ENCODE results near the gene CYP46A1. TPM values are rescaled to one million over a fixed set of nuclear protein-coding genes. Genes with fewer than 3 reads are reported as not detected.

Gene CYP46A1
- total RNA-seq, 1 experiment from 2014 or later, result 0.36 TPM

- POLR2A ChIA-PET, result interaction anchor here (0.5 kb wide), 1 partner anchor 371 kb away, joined by 8 read pairs; no protein-coding TSS in a partner anchor
Observed at GRCh38 chr14:99728231-99728920, 44.3 kb downstream of the CYP46A1 start.

GRCh38 chr14:99728981-99729451 lies 44.9 kb downstream of the CYP46A1 start:
- in situ Hi-C loops (cut with HindIII; ENCODE audit: low pct_unique_long_range_greater_than_20kb, low sequenced_read_pairs), result no loop called here
- DNase-seq (ENCODE audit: low read depth, low spot score) (no peak), ATAC-seq (no peak)
- POLR2A ChIA-PET, result no interaction called here
- Histone ChIP-seq H3K27ac (ENCODE audit: low read length) (no peak overlapping the region), H3K4me1 (ENCODE audit: control insufficient read depth, insufficient read depth, low read length) (peaks cover 12% of the 10 kb centered on the region), H3K9me3 (ENCODE audit: control insufficient read depth, insufficient read depth, low read depth, low read length) (no peaks in the 10 kb centered on the region), H3K4me3 (ENCODE audit: low read depth in 2 of 2, low read length in 2 of 2) (no peak overlapping the region), H3K27me3 (ENCODE audit: control insufficient read depth, insufficient read depth, low read length) (no peaks in the 10 kb centered on the region), H3K36me3 (ENCODE audit: control insufficient read depth, insufficient read depth, low read length) (no peaks in the 10 kb centered on the region)
- no TSS peak for BruUV-seq (replicated peaks)
- intact Hi-C loops (cut with micrococcal nuclease; ENCODE audit: unreplicated experiment), result no loop called here
- CTCF ChIA-PET, result no interaction called here
- TF ChIP-seq SIN3A (IDR thresholded peaks at IDR 0.05; ENCODE audit: borderline replicate concordance, insufficient read depth, low read depth, low read length) (no peak), POLR2AphosphoS5 (IDR thresholded peaks at IDR 0.05; ENCODE audit: low read depth, low read length) (no peak), CTCF (IDR thresholded peaks at IDR 0.05) (no peak), TCF7L2 (IDR thresholded peaks at IDR 0.05; ENCODE audit: low read depth, low read length) (no peak)
- TF ChIP-seq, protein P1, sequence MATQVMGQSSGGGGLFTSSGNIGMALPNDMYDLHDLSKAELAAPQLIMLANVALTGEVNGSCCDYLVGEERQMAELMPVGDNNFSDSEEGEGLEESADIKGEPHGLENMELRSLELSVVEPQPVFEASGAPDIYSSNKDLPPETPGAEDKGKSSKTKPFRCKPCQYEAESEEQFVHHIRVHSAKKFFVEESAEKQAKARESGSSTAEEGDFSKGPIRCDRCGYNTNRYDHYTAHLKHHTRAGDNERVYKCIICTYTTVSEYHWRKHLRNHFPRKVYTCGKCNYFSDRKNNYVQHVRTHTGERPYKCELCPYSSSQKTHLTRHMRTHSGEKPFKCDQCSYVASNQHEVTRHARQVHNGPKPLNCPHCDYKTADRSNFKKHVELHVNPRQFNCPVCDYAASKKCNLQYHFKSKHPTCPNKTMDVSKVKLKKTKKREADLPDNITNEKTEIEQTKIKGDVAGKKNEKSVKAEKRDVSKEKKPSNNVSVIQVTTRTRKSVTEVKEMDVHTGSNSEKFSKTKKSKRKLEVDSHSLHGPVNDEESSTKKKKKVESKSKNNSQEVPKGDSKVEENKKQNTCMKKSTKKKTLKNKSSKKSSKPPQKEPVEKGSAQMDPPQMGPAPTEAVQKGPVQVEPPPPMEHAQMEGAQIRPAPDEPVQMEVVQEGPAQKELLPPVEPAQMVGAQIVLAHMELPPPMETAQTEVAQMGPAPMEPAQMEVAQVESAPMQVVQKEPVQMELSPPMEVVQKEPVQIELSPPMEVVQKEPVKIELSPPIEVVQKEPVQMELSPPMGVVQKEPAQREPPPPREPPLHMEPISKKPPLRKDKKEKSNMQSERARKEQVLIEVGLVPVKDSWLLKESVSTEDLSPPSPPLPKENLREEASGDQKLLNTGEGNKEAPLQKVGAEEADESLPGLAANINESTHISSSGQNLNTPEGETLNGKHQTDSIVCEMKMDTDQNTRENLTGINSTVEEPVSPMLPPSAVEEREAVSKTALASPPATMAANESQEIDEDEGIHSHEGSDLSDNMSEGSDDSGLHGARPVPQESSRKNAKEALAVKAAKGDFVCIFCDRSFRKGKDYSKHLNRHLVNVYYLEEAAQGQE (IDR thresholded peaks at IDR 0.05; ENCODE audit: insufficient read depth in 1 of 2, low read depth in 2 of 2, low read length in 1 of 2), result no peak

More at GRCh38 chr14:99728231-99728920, 44.3 kb downstream of the CYP46A1 start:
- TF ChIP-seq CTCF (IDR thresholded peaks at IDR 0.05) (no peak), POLR2AphosphoS5 (IDR thresholded peaks at IDR 0.05; ENCODE audit: low read depth, low read length) (no peak), SIN3A (IDR thresholded peaks at IDR 0.05; ENCODE audit: borderline replicate concordance, insufficient read depth, low read depth, low read length) (no peak), TCF7L2 (IDR thresholded peaks at IDR 0.05; ENCODE audit: low read depth, low read length) (no peak)
- TF ChIP-seq, protein P1 (IDR thresholded peaks at IDR 0.05; ENCODE audit: insufficient read depth in 1 of 2, low read depth in 2 of 2, low read length in 1 of 2), result no peak
- intact Hi-C loops (cut with micrococcal nuclease; ENCODE audit: unreplicated experiment), result no loop called here
- Histone ChIP-seq H3K9me3 (ENCODE audit: control insufficient read depth, insufficient read depth, low read depth, low read length) (no peaks in the 10 kb centered on the region), H3K36me3 (ENCODE audit: control insufficient read depth, insufficient read depth, low read length) (no peaks in the 10 kb centered on the region), H3K27me3 (ENCODE audit: control insufficient read depth, insufficient read depth, low read length) (no peaks in the 10 kb centered on the region), H3K4me3 (ENCODE audit: low read depth in 2 of 2, low read length in 2 of 2) (no peak overlapping the region), H3K4me1 (ENCODE audit: control insufficient read depth, insufficient read depth, low read length) (peaks cover 12% of the 10 kb centered on the region), H3K27ac (ENCODE audit: low read length) (no peak overlapping the region)
- no peak for DNase-seq (ENCODE audit: low read depth, low spot score)
- no peak for ATAC-seq
- in situ Hi-C loops (cut with HindIII; ENCODE audit: low pct_unique_long_range_greater_than_20kb, low sequenced_read_pairs), result no loop called here
- CTCF ChIA-PET, result no interaction called here
- no TSS peak for BruUV-seq (replicated peaks)

Measured in Panc1 (cell line).